ENCODE data around the gene LMO3.

The LMO3 gene

GRCh38 chr12:16563504-16563903 lies 42.5 kb downstream of the LMO3 start:
- Histone ChIP-seq H4K20me1 (ENCODE audit: insufficient read depth) (no peaks in the 10 kb centered on the region), H2AFZ (ENCODE audit: low read depth) (no peak overlapping the region), H3K4me2 (no peak overlapping the region), H3K4me3 (IDR thresholded peaks at IDR 0.05; ENCODE audit: insufficient read depth, low read depth, low read length) (no peak overlapping the region), H3K9ac (no peak overlapping the region), H3K36me3 (ENCODE audit: insufficient read depth) (no peaks in the 10 kb centered on the region), H3K27me3 (ENCODE audit: insufficient read depth, low read depth) (no peaks in the 10 kb centered on the region), H3K4me1 (ENCODE audit: low read depth, poor library complexity, severe bottlenecking) (no peaks in the 10 kb centered on the region), H3K27ac (no peak overlapping the region), H3K79me2 (ENCODE audit: insufficient read depth, low read depth) (no peaks in the 10 kb centered on the region)
- no peak for TF ChIP-seq CTCF (conservative IDR thresholded peaks at IDR 0.05; ENCODE audit: low read depth, low read length)

- Histone ChIP-seq H2AFZ (ENCODE audit: low read depth) (no peak overlapping the region), H4K20me1 (ENCODE audit: insufficient read depth) (no peaks in the 10 kb centered on the region), H3K36me3 (ENCODE audit: insufficient read depth) (no peaks in the 10 kb centered on the region), H3K27me3 (ENCODE audit: insufficient read depth, low read depth) (no peaks in the 10 kb centered on the region), H3K9ac (no peak overlapping the region), H3K4me3 (IDR thresholded peaks at IDR 0.05; ENCODE audit: insufficient read depth, low read depth, low read length) (no peak overlapping the region), H3K4me2 (no peak overlapping the region), H3K79me2 (ENCODE audit: insufficient read depth, low read depth) (no peaks in the 10 kb centered on the region), H3K27ac (no peak overlapping the region), H3K4me1 (ENCODE audit: low read depth, poor library complexity, severe bottlenecking) (no peaks in the 10 kb centered on the region)
- no peak for TF ChIP-seq CTCF (conservative IDR thresholded peaks at IDR 0.05; ENCODE audit: low read depth, low read length)
Observed at GRCh38 chr12:16562921-16563320, 43.0 kb downstream of the LMO3 start.

- Histone ChIP-seq H3K4me2 (no peak overlapping the region), H3K9ac (no peak overlapping the region), H3K36me3 (ENCODE audit: insufficient read depth) (no peaks in the 10 kb centered on the region), H2AFZ (ENCODE audit: low read depth) (no peak overlapping the region), H3K27ac (no peak overlapping the region), H3K27me3 (ENCODE audit: insufficient read depth, low read depth) (no peaks in the 10 kb centered on the region), H3K4me1 (ENCODE audit: low read depth, poor library complexity, severe bottlenecking) (no peaks in the 10 kb centered on the region), H4K20me1 (ENCODE audit: insufficient read depth) (no peaks in the 10 kb centered on the region), H3K79me2 (ENCODE audit: insufficient read depth, low read depth) (no peaks in the 10 kb centered on the region), H3K4me3 (IDR thresholded peaks at IDR 0.05; ENCODE audit: insufficient read depth, low read depth, low read length) (no peak overlapping the region)
- TF ChIP-seq CTCF (conservative IDR thresholded peaks at IDR 0.05; ENCODE audit: low read depth, low read length) = no peak
Observed at GRCh38 chr12:16562435-16562834, 43.5 kb downstream of the LMO3 start.

GRCh38 chr12:16560273-16560672 lies 45.7 kb downstream of the LMO3 start:
- Histone ChIP-seq H2AFZ (ENCODE audit: low read depth) (no peak overlapping the region), H3K79me2 (ENCODE audit: insufficient read depth, low read depth) (no peaks in the 10 kb centered on the region), H3K9ac (no peak overlapping the region), H4K20me1 (ENCODE audit: insufficient read depth) (no peaks in the 10 kb centered on the region), H3K4me3 (IDR thresholded peaks at IDR 0.05; ENCODE audit: insufficient read depth, low read depth, low read length) (no peak overlapping the region), H3K27me3 (ENCODE audit: insufficient read depth, low read depth) (no peaks in the 10 kb centered on the region), H3K4me2 (no peak overlapping the region), H3K27ac (no peak overlapping the region), H3K36me3 (ENCODE audit: insufficient read depth) (no peaks in the 10 kb centered on the region), H3K4me1 (ENCODE audit: low read depth, poor library complexity, severe bottlenecking) (no peaks in the 10 kb centered on the region)
- TF ChIP-seq CTCF (conservative IDR thresholded peaks at IDR 0.05; ENCODE audit: low read depth, low read length) = no peak

- H4K20me1 ChIP-seq (ENCODE audit: insufficient read depth) = no peaks in the 10 kb centered on the region
- no peak overlapping the region for H3K4me3 ChIP-seq (IDR thresholded peaks at IDR 0.05; ENCODE audit: insufficient read depth, low read depth, low read length)
- H2AFZ ChIP-seq (ENCODE audit: low read depth) = no peak overlapping the region
- H3K79me2 ChIP-seq (ENCODE audit: insufficient read depth, low read depth) = no peaks in the 10 kb centered on the region
- no peak overlapping the region for H3K27ac ChIP-seq
- no peak overlapping the region for H3K4me2 ChIP-seq
- H3K36me3 ChIP-seq (ENCODE audit: insufficient read depth) = no peaks in the 10 kb centered on the region
- TF ChIP-seq CTCF (conservative IDR thresholded peaks at IDR 0.05; ENCODE audit: low read depth, low read length) = no peak
- no peak overlapping the region for H3K9ac ChIP-seq
- H3K4me1 ChIP-seq (ENCODE audit: low read depth, poor library complexity, severe bottlenecking) = no peaks in the 10 kb centered on the region
- H3K27me3 ChIP-seq (ENCODE audit: insufficient read depth, low read depth) = no peaks in the 10 kb centered on the region
Observed at GRCh38 chr12:16555630-16556029, 50.3 kb downstream of the LMO3 start.

Measured in KMS-11 (cell line).